HepG2 (cell line): ENCODE measurements around the gene PCGF5. TPM values are rescaled to one million over a fixed set of nuclear protein-coding genes. Genes with fewer than 3 reads are reported as not detected.

Experiments used
- ATAC-seq: fragments of 200-7000 bp; cut with Tn5 transposase; 3 replicates; pipeline ENCODE4 v1.9.1; 2020; ENCODE audit warnings: mild to moderate bottlenecking, moderate library complexity
- BruUV-seq: library from RNA; stranded (reverse); fragments of 400-500 nt; replicated peaks from 2 replicates; lab custom pipeline; 2021; lab: Mats Ljungman, UMichigan
- CTCF ChIA-PET: fragments of 300-600 bp; formaldehyde crosslinking; extraction: SDS; loops from one replicate; lab custom pipeline; 2021; ENCODE audit warnings: low total read pairs, inconsistent platforms, low intra/inter-chr PET ratio; lab: Yijun Ruan, JAX
- POLR2A ChIA-PET: fragments of 350-600 bp; sonication (Branson Sonifier 250); formaldehyde crosslinking; loops from one replicate; lab custom pipeline; 2020; ENCODE audit warnings: antibody characterized with exemption, inconsistent platforms; lab: Yijun Ruan, JAX
- DNase-seq: peaks from one replicate; pipeline ENCODE4 v3.0.0-alpha.2; 2015; ENCODE audit warnings: low spot score
- FAIRE-seq: peaks from 3 replicates; lab custom pipeline; 2011; peaks lifted over from hg19 to GRCh38; lab: Jason Lieb, UNC
- H2AFZ ChIP-seq: one replicate; pipeline ENCODE4 v1.6.1; 2011; ENCODE audit warnings: low read length, inconsistent platforms
- H3K27ac ChIP-seq: fragments of 300-600 bp; 3 replicates; pipeline ENCODE4 v1.8.0; 2011; ENCODE audit warnings: mixed run types, mild to moderate bottlenecking, mixed read lengths, low read length, inconsistent platforms; ENCODE audit not compliant: insufficient read depth; ENCODE audit errors: extremely low read length
- H3K27me3 ChIP-seq, 2 experiments: fragments of 200-600 bp in 1 of 2; 2 replicates in 1 of 2; 3 replicates in 1 of 2; pipeline versions ENCODE4 v1.6.0 to v1.8.0; 2011; ENCODE audit warnings: low read length in 2 of 2, mild to moderate bottlenecking in 2 of 2, moderate library complexity in 2 of 2, inconsistent platforms in 1 of 2; ENCODE audit not compliant: insufficient read depth in 2 of 2, control insufficient read depth in 1 of 2
- H3K36me3 ChIP-seq, 2 experiments: fragments of 200-600 bp in 1 of 2; replicated peaks in 1 of 2; 2 replicates in 1 of 2; 3 replicates in 1 of 2; pipeline versions ENCODE4 v1.5.1 to v1.8.0; 2011; ENCODE audit warnings: low read length in 2 of 2, inconsistent platforms in 1 of 2; ENCODE audit not compliant: insufficient read depth in 2 of 2, control insufficient read depth in 1 of 2
- H3K4me1 ChIP-seq: 2 replicates; pipeline ENCODE4 v1.5.1; 2012; ENCODE audit warnings: low read length, inconsistent platforms; ENCODE audit not compliant: insufficient read depth
- H3K4me2 ChIP-seq: 2 replicates; pipeline ENCODE4 v1.6.0; 2011; ENCODE audit warnings: low read depth, low read length, inconsistent platforms
- H3K4me3 ChIP-seq, 3 experiments: fragments of 200-600 bp in 1 of 3; sonication (generic), shearing (Covaris generic) in 1 of 3; replicated peaks in 1 of 3; 2 replicates each; pipeline ENCODE4 v1.5.1; 2011 to 2016; ENCODE audit warnings: low read length in 3 of 3, inconsistent platforms in 2 of 3, low read depth in 2 of 3, mild to moderate bottlenecking in 2 of 3, control low read depth in 1 of 3, mixed read lengths in 1 of 3; ENCODE audit not compliant: insufficient read depth in 1 of 3
- H3K79me2 ChIP-seq: one replicate; pipeline ENCODE4 v1.6.1; 2011; ENCODE audit warnings: low read length, inconsistent platforms; ENCODE audit not compliant: insufficient read depth
- H3K9ac ChIP-seq: 2 replicates; pipeline ENCODE4 v1.6.0; 2011; ENCODE audit warnings: mild to moderate bottlenecking, low read depth, low read length, inconsistent platforms; ENCODE audit not compliant: insufficient read depth
- H3K9me3 ChIP-seq: 2 replicates; pipeline ENCODE4 v1.5.1; 2012; ENCODE audit warnings: mild to moderate bottlenecking, low read length
- H4K20me1 ChIP-seq: 2 replicates; pipeline ENCODE4 v1.6.0; 2011; ENCODE audit warnings: inconsistent platforms, mild to moderate bottlenecking, low read length, moderate library complexity; ENCODE audit not compliant: insufficient read depth
- ADNP ChIP-seq: sonication (generic); formaldehyde crosslinking; IDR thresholded peaks from 2 replicates; pipeline ENCODE4 v1.4.0; 2020; ENCODE audit warnings: missing genetic modification reagents
- ESRRA ChIP-seq: sonication (generic); formaldehyde crosslinking; IDR thresholded peaks from 2 replicates; pipeline ENCODE4 v1.5.1; 2020; ENCODE audit warnings: mild to moderate bottlenecking, low read depth, missing genetic modification reagents
- GFI1 ChIP-seq: sonication (generic); formaldehyde crosslinking; IDR thresholded peaks from 2 replicates; pipeline ENCODE4 v1.5.0; 2020; ENCODE audit warnings: missing genetic modification reagents, mild to moderate bottlenecking, borderline replicate concordance
- GTF2F1 ChIP-seq: fragments of 150-350 bp; IDR thresholded peaks from 2 replicates; pipeline ENCODE4 v1.6.1; 2014; ENCODE audit warnings: low read length
- HDAC2 ChIP-seq: sonication (generic); formaldehyde crosslinking; IDR thresholded peaks from 2 replicates; pipeline ENCODE4 v1.4.0; 2020; ENCODE audit warnings: missing genetic modification reagents
- IRF2 ChIP-seq: IDR thresholded peaks from 2 replicates; pipeline ENCODE4 v1.6.1; 2018; ENCODE audit warnings: missing genetic modification reagents, missing compliant biosample characterization
- JUND ChIP-seq: sonication (generic); formaldehyde crosslinking; IDR thresholded peaks from 2 replicates; pipeline ENCODE4 v1.8.0; 2022; ENCODE audit warnings: mild to moderate bottlenecking, missing genetic modification reagents
- KDM5A ChIP-seq: fragments of 200-600 bp; sonication (generic); IDR thresholded peaks from 2 replicates; pipeline ENCODE4 v1.7.0; 2018; ENCODE audit warnings: antibody characterized with exemption, mild to moderate bottlenecking, low read length, borderline replicate concordance
- MTA1 ChIP-seq: sonication (generic); formaldehyde crosslinking; IDR thresholded peaks from 2 replicates; pipeline ENCODE4 v1.4.0; 2020; ENCODE audit warnings: missing genetic modification reagents, mild to moderate bottlenecking, borderline replicate concordance
- NR1H2 ChIP-seq: sonication (generic); formaldehyde crosslinking; IDR thresholded peaks from 2 replicates; pipeline ENCODE4 v1.8.1; 2022; ENCODE audit warnings: low read depth, missing genetic modification reagents, borderline replicate concordance
- ONECUT2 ChIP-seq: sonication (generic); formaldehyde crosslinking; IDR thresholded peaks from 2 replicates; pipeline ENCODE4 v1.4.0; 2020; ENCODE audit warnings: missing genetic modification reagents
- RBAK ChIP-seq: sonication (generic); formaldehyde crosslinking; IDR thresholded peaks from 2 replicates; pipeline ENCODE4 v1.5.1; 2020; ENCODE audit warnings: mild to moderate bottlenecking, missing genetic modification reagents
- RXRB ChIP-seq: IDR thresholded peaks from 2 replicates; pipeline ENCODE4 v1.6.1; 2016; ENCODE audit warnings: borderline replicate concordance, missing genetic modification reagents, missing compliant biosample characterization
- TBX2 ChIP-seq: sonication (generic); formaldehyde crosslinking; IDR thresholded peaks from 2 replicates; pipeline ENCODE4 v1.5.0; 2020; ENCODE audit warnings: missing genetic modification reagents, mild to moderate bottlenecking, borderline replicate concordance
- ZNF205 ChIP-seq: IDR thresholded peaks from 2 replicates; pipeline ENCODE4 v1.6.1; 2018; ENCODE audit warnings: missing biosample characterization, missing genetic modification reagents
- ZNF256 ChIP-seq: sonication (generic); formaldehyde crosslinking; conservative IDR thresholded peaks from 2 replicates; pipeline ENCODE4 v1.4.0; 2020; ENCODE audit warnings: missing genetic modification reagents
- ZNF33A ChIP-seq: sonication (generic); formaldehyde crosslinking; IDR thresholded peaks from 2 replicates; pipeline ENCODE4 v1.5.1; 2020; ENCODE audit warnings: missing genetic modification reagents, mild to moderate bottlenecking, moderate library complexity, borderline replicate concordance
- ZNF34 ChIP-seq: sonication (generic); formaldehyde crosslinking; IDR thresholded peaks from 2 replicates; pipeline ENCODE4 v1.4.0; 2020; ENCODE audit warnings: mild to moderate bottlenecking, missing genetic modification reagents, borderline replicate concordance
- ZNF780A ChIP-seq: sonication (generic); formaldehyde crosslinking; IDR thresholded peaks from 2 replicates; pipeline ENCODE4 v1.8.0; 2022; ENCODE audit warnings: mild to moderate bottlenecking, missing genetic modification reagents, moderate library complexity
- WGBS: methylation state at CpG from one replicate; pipeline ENCODE4 v1.1.6; 2017; ENCODE audit warnings: low lambda C conversion rate; 5-methylcytosine and 5-hydroxymethylcytosine counted together
- in situ Hi-C: cut with HindIII; loops from 2 replicates; pipeline ENCODE4 v1.10.0; 2017; ENCODE audit warnings: low pct_unique_long_range_greater_than_20kb; ENCODE audit not compliant: extremely low pct_ligation_motif_present
- intact Hi-C: fragments of 100-400 bp; cut with micrococcal nuclease; formaldehyde crosslinking; loops from one replicate; pipeline ENCODE4 v1.10.0; 2022; ENCODE audit not compliant: unreplicated experiment
- polyA plus RNA-seq, 8 experiments: library from polyadenylated mRNA; depleted of rRNA in 3 of 8; stranded (reverse) in 7 of 8; unstranded in 1 of 8; fragments of >200 nt; fragmentation: Illumina TruSeq in 4 of 8; extraction: Trizol in 4 of 8; gene quantifications; 2 replicates each; pipeline versions ENCODE4 v1.2.1 to v1.2.3, GENCODE V29; 2011 to 2016; ENCODE audit warnings: low read depth in 4 of 8, missing spikeins in 1 of 8, mixed read lengths in 1 of 8; ENCODE audit not compliant: insufficient read depth in 1 of 8
- total RNA-seq, 5 experiments: library from RNA; depleted of rRNA; stranded (reverse); fragments of >200 nt; fragmentation: Illumina TruSeq; extraction: Trizol; gene quantifications; 2 replicates each; pipeline ENCODE4 v1.2.3, GENCODE V29; 2016; ENCODE audit warnings: low read depth in 1 of 5
- TF ChIP-seq, protein P1 (sequence below): sonication (generic); formaldehyde crosslinking; IDR thresholded peaks from 2 replicates; pipeline ENCODE4 v1.4.0; 2020; ENCODE audit warnings: missing genetic modification reagents, borderline replicate concordance
- TF ChIP-seq, protein P2 (sequence below): IDR thresholded peaks from 2 replicates; pipeline ENCODE4 v1.6.1; 2016; ENCODE audit warnings: low read depth, borderline replicate concordance
- TF ChIP-seq, protein P3 (sequence below): sonication (generic); formaldehyde crosslinking; IDR thresholded peaks from 2 replicates; pipeline ENCODE4 v1.4.0; 2020; ENCODE audit warnings: missing genetic modification reagents
- TF ChIP-seq, protein P4 (sequence below): sonication (generic); formaldehyde crosslinking; IDR thresholded peaks from 2 replicates; pipeline ENCODE4 v1.8.0; 2023; ENCODE audit warnings: mild to moderate bottlenecking, missing genetic modification reagents

Gene PCGF5
- total and polyA plus RNA-seq, 2 of the 13 experiments (the other 11 are each of a cell fraction or from before 2014, with no cell fraction given), result 61.3 to 138 TPM

DNA sequence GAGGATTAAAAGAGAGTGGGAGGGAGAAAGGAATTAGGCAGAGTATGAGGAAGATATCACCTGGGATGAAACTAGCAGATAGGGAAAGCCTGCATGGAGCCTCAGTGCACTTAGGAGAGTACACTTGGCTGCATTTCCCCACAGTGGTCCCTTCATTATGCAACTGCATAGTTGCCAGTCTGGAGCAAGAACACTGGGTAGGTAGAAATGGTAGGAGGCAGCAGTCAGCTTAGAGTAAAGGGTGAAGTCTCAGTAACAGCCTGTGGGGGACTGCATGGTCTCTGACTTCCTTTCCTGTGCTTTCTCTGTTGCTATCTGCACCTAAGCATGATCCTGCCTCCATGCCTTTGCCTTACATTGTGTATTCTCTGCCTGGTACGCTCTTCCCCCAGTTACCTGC is 14.0 kb upstream of the PCGF5 start:
- H3K4me3 ChIP-seq, result no peak overlapping the region
- no peak overlapping the region for H3K9ac ChIP-seq
- peaks cover 56% of the 10 kb centered on the region for H3K79me2 ChIP-seq
- H3K9me3 ChIP-seq, result no peaks in the 10 kb centered on the region
- ATAC-seq, result peak; percentile 96
- H2AFZ ChIP-seq, result no peak overlapping the region
- no peaks in the 10 kb centered on the region for H3K27me3 ChIP-seq
- H3K36me3 ChIP-seq, result no peaks in the 10 kb centered on the region
- BruUV-seq, result no TSS peak
- ChIA-PET CTCF (no interaction called here), POLR2A (interaction anchor here (1.9 kb wide), 1 partner anchor 14 kb away, joined by 4 read pairs; the partner anchor contains the start of gene PCGF5)
- WGBS, result 0% methylated on average over 1 of the region's 1 CpG
- H3K27ac ChIP-seq, result peak overlapping the region; percentile 34
- DNase-seq, result peak; percentile 57
- H4K20me1 ChIP-seq, result no peaks in the 10 kb centered on the region; the same call in 1 of the 2 replicates
- peak; percentile 8 for FAIRE-seq
- intact Hi-C loops (loop anchor here (1.0 kb wide), 1 partner anchor 42 kb away; no protein-coding TSS in a partner anchor), in situ Hi-C loops (no loop called here)
- H3K4me2 ChIP-seq, result peak overlapping the region; percentile 19; the same call in 1 of the 2 replicates
- H3K4me1 ChIP-seq, result peaks cover 60% of the 10 kb centered on the region
- TF ChIP-seq HDAC2 (CRISPR knock-in tag) (no peak), ONECUT2 (CRISPR knock-in tag) (no peak), ADNP (CRISPR knock-in tag) (no peak), RXRB (CRISPR knock-in tag) (no peak), ZNF780A (no peak), ZNF256 (CRISPR knock-in tag) (no peak), KDM5A (no peak), ZNF33A (no peak), ESRRA (CRISPR knock-in tag) (no peak), JUND (no peak), GFI1 (no peak), ZNF205 (no peak), IRF2 (CRISPR knock-in tag) (no peak), ZNF34 (CRISPR knock-in tag) (no peak), GTF2F1 (no peak), RBAK (CRISPR knock-in tag) (no peak), MTA1 (CRISPR knock-in tag) (no peak), NR1H2 (CRISPR knock-in tag) (no peak), TBX2 (CRISPR knock-in tag) (no peak)
- TF ChIP-seq, protein P1, sequence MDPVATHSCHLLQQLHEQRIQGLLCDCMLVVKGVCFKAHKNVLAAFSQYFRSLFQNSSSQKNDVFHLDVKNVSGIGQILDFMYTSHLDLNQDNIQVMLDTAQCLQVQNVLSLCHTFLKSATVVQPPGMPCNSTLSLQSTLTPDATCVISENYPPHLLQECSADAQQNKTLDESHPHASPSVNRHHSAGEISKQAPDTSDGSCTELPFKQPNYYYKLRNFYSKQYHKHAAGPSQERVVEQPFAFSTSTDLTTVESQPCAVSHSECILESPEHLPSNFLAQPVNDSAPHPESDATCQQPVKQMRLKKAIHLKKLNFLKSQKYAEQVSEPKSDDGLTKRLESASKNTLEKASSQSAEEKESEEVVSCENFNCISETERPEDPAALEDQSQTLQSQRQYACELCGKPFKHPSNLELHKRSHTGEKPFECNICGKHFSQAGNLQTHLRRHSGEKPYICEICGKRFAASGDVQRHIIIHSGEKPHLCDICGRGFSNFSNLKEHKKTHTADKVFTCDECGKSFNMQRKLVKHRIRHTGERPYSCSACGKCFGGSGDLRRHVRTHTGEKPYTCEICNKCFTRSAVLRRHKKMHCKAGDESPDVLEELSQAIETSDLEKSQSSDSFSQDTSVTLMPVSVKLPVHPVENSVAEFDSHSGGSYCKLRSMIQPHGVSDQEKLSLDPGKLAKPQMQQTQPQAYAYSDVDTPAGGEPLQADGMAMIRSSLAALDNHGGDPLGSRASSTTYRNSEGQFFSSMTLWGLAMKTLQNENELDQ (CRISPR knock-in tag), result no peak
- TF ChIP-seq, protein P2, sequence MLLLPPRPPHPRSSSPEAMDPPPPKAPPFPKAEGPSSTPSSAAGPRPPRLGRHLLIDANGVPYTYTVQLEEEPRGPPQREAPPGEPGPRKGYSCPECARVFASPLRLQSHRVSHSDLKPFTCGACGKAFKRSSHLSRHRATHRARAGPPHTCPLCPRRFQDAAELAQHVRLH (CRISPR knock-in tag), result no peak
- TF ChIP-seq, protein P3, sequence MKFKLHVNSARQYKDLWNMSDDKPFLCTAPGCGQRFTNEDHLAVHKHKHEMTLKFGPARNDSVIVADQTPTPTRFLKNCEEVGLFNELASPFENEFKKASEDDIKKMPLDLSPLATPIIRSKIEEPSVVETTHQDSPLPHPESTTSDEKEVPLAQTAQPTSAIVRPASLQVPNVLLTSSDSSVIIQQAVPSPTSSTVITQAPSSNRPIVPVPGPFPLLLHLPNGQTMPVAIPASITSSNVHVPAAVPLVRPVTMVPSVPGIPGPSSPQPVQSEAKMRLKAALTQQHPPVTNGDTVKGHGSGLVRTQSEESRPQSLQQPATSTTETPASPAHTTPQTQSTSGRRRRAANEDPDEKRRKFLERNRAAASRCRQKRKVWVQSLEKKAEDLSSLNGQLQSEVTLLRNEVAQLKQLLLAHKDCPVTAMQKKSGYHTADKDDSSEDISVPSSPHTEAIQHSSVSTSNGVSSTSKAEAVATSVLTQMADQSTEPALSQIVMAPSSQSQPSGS, result no peak
- TF ChIP-seq, protein P4, sequence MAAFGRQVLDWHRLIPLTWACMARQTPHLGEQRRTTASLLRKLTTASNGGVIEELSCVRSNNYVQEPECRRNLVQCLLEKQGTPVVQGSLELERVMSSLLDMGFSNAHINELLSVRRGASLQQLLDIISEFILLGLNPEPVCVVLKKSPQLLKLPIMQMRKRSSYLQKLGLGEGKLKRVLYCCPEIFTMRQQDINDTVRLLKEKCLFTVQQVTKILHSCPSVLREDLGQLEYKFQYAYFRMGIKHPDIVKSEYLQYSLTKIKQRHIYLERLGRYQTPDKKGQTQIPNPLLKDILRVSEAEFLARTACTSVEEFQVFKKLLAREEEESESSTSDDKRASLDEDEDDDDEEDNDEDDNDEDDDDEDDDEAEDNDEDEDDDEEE, result no peak
